HFFc6 (cell line): ENCODE results near the gene ADA. TPM values are rescaled to one million over a fixed set of nuclear protein-coding genes. Genes with fewer than 3 reads are reported as not detected.

Experiments
- DNase-seq: peaks from one replicate; pipeline ENCODE4 v3.0.0-alpha.2; 2018
- H3K27ac Mint-ChIP-seq: 2 replicates; pipeline ENCODE4 v1.8.0; 2020; ENCODE audit warnings: mild to moderate bottlenecking, mixed read lengths
- H3K27me3 Mint-ChIP-seq: 2 replicates; pipeline ENCODE4 v1.8.0; 2021; ENCODE audit warnings: mild to moderate bottlenecking, moderate library complexity, mixed read lengths; ENCODE audit not compliant: insufficient read depth
- H3K36me3 Mint-ChIP-seq: 2 replicates; pipeline ENCODE4 v1.8.0; 2021; ENCODE audit warnings: low read depth, mixed read lengths
- H3K4me1 Mint-ChIP-seq: 2 replicates; pipeline ENCODE4 v1.8.0; 2020; ENCODE audit warnings: low read depth, mixed read lengths
- H3K4me3 Mint-ChIP-seq: 2 replicates; pipeline ENCODE4 v1.8.0; 2020; ENCODE audit warnings: mild to moderate bottlenecking, moderate library complexity, mixed read lengths
- H3K9me3 Mint-ChIP-seq: 2 replicates; pipeline ENCODE4 v1.8.0; 2020; ENCODE audit warnings: mild to moderate bottlenecking, mixed read lengths
- CTCF ChIP-seq: fragments of 200-600 bp; sonication (generic); IDR thresholded peaks from 2 replicates; pipeline ENCODE4 v1.5.0; 2021; ENCODE audit warnings: antibody characterized with exemption, mild to moderate bottlenecking
- total RNA-seq, 6 experiments: library from RNA; stranded (reverse); fragmentation: NEBNext Ultra II Directional; extraction: Animal tissue kit (Norgen Biotek cat#: 25700); gene quantifications; 2 replicates in 1 of 6; 3 replicates in 5 of 6; pipeline ENCODE4 v1.2.3, GENCODE V29; 2021

The ADA gene
- total RNA-seq, 6 experiments from 2014 or later: 11.0 to 15.9 (median 12.7) TPM

GRCh38 chr20:44613575-44613974 lies 37.9 kb downstream of the ADA start:
- H3K4me1 Mint-ChIP-seq: peaks cover 20% of the 10 kb centered on the region
- no peak for TF ChIP-seq CTCF
- no peak overlapping the region for H3K27ac Mint-ChIP-seq
- H3K27me3 Mint-ChIP-seq: peaks cover 1% of the 10 kb centered on the region; the same call in 1 of the 2 replicates
- H3K36me3 Mint-ChIP-seq: peaks cover 17% of the 10 kb centered on the region
- no peak for DNase-seq
- H3K4me3 Mint-ChIP-seq: no peak overlapping the region
- H3K9me3 Mint-ChIP-seq: no peaks in the 10 kb centered on the region

- no peak overlapping the region for H3K4me3 Mint-ChIP-seq
- peaks cover 22% of the 10 kb centered on the region for H3K4me1 Mint-ChIP-seq
- H3K36me3 Mint-ChIP-seq: peaks cover 9% of the 10 kb centered on the region; the same call in 1 of the 2 replicates
- peaks cover 1% of the 10 kb centered on the region; the same call in 1 of the 2 replicates for H3K27me3 Mint-ChIP-seq
- peak overlapping the region; percentile 76; the same call in 1 of the 2 replicates for H3K27ac Mint-ChIP-seq
- no peak; the same call in none of the 2 replicates for TF ChIP-seq CTCF
- DNase-seq: no peak
- H3K9me3 Mint-ChIP-seq: no peaks in the 10 kb centered on the region
These were observed 41.1 kb downstream of the ADA start for GRCh38 chr20:44610313-44610962.

GRCh38 chr20:44609516-44610312 lies 41.8 kb downstream of the ADA start:
- peak; percentile 96 for TF ChIP-seq CTCF
- DNase-seq: peak; percentile 76
- peaks cover 22% of the 10 kb centered on the region for H3K4me1 Mint-ChIP-seq
- H3K9me3 Mint-ChIP-seq: no peaks in the 10 kb centered on the region
- no peaks in the 10 kb centered on the region; the same call in 1 of the 2 replicates for H3K27me3 Mint-ChIP-seq
- peak overlapping the region; percentile 76 for H3K27ac Mint-ChIP-seq
- H3K4me3 Mint-ChIP-seq: peak overlapping the region; percentile 35; the same call in 1 of the 2 replicates
- H3K36me3 Mint-ChIP-seq: peaks cover 4% of the 10 kb centered on the region; the same call in 1 of the 2 replicates

- Mint-ChIP-seq H3K9me3 (no peaks in the 10 kb centered on the region), H3K36me3 (peaks cover 4% of the 10 kb centered on the region; the same call in 1 of the 2 replicates), H3K27ac (peak overlapping the region; percentile 72), H3K4me1 (peaks cover 22% of the 10 kb centered on the region), H3K27me3 (no peaks in the 10 kb centered on the region; the same call in 1 of the 2 replicates), H3K4me3 (peak overlapping the region; percentile 17; the same call in 1 of the 2 replicates)
- no peak for TF ChIP-seq CTCF
- no peak for DNase-seq
These were observed 42.4 kb downstream of the ADA start for GRCh38 chr20:44609006-44609515.

GRCh38 chr20:44606725-44607441 lies 44.6 kb downstream of the ADA start:
- no peak for DNase-seq
- Mint-ChIP-seq H3K27me3 (no peaks in the 10 kb centered on the region), H3K4me1 (peaks cover 28% of the 10 kb centered on the region), H3K4me3 (no peak overlapping the region), H3K36me3 (0 out of 2 replicates have a peak, but pooled peaks cover 4% of the 10 kb centered on the region), H3K9me3 (no peaks in the 10 kb centered on the region), H3K27ac (no peak overlapping the region)
- TF ChIP-seq CTCF: no peak
